ENCODE results near the gene INSM2.

The INSM2 gene

DNA sequence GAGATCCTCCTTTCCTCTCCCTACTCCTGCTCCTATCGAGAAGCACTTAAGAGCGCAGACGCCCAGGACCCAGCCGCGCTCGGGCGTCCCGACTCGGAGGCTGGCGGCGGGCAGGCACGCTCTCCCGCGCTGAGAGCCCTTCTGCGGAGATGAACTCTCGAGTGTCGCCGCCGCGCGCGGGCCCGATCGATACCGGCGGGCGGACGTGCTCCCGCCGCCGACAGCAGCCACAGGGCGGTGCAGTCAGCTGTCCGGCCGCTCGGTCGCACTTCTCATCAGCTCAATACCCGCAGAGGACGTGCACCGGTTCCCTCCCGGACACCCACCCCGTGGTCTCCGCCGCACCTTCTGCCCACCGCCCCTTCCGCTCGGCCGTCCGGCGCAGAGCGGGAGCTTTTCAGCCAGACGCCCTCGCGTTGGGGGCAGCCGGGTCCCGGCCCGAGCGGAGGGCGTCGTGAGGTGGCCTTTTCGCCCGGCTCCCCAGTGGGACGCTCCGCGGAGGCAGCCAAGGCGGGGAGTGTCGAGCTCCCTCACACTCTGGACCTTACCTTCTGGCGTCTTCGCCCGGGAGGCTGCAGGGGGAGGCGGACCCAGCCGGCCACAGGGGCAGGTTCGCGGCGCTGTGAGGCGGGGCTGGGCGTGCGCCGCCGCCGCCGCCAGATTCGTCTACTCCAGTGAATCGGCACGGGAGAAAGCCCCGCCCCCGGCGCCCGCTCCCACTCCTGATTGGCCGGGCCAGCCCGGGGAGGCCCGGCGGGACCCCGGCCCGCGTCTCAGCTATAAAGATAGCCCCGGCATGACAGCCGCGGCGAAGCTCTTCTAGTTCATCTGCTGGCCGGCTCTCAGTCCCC lies at the start of gene INSM2:
Gene INSM2 (plus strand): TSS at position 808 of the 851 bp plus-strand sequence. CDS start 89 bp downstream, outside the sequence.
- DNase-seq = peak; percentile 26

DNA sequence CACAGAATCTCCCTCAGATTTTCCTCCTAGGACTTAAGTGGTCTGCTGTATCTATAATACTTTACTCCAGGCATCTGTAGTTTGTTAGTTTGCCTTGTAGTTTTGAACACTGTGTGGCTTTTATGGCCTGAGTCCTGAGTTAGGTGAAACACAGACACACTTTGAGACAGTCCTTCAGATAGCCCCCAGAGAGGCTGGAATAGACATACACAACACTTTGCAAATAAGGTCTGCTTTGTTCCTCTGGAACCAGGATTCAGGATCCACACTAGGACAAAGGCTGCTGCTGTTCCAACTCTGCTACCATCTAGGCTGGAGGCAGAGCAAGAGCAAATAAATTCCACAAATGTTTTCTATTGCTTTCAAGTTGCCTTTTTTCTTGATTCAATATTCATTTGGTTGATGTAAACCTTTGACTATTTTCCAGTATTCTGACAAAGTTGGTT lies 41.4 kb upstream of the INSM2 start:
- no peak for DNase-seq

DNA sequence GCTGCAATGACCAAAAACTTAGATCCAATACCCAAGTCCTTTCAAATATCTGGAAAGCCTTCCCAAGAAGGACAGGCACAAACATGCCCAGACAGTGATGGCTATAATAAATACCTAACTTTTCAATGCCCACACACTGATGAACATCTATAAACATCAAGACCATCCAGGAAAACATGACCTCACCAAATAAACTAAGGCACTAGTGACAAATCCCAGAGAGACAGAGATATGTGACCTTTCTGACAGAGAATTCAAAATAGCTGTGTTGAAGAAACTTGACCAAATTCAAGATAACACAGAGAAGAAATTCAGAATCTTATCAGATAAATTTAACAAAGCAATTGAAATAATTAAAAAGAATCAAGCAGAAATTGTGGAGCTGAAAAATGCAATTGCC lies 38.7 kb upstream of the INSM2 start:
- DNase-seq = no peak

DNA sequence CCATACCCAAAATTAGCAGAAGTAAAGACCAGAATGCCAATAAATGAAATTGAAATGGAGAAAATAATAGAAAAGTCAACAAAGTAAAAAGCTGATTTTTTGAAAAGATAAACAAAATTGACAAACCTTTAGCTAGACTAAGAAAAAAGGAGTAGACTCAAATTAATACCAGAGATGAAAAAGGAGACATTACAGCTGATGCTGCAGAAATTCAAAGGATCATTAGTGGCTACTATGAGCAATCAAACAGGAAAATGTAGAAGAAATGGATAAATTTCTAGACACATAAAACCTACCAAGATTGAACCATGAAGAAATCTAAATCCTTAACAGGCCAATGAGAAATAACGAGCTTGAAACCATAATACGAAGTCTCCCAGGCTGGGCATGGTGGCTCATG lies 34.8 kb upstream of the INSM2 start:
- no peak for DNase-seq

GRCh38 chr14:35503646-35504045 lies 30.3 kb upstream of the INSM2 start:
- no peak for DNase-seq

GRCh38 chr14:35504260-35504659 lies 29.7 kb upstream of the INSM2 start:
- DNase-seq = no peak

DNA sequence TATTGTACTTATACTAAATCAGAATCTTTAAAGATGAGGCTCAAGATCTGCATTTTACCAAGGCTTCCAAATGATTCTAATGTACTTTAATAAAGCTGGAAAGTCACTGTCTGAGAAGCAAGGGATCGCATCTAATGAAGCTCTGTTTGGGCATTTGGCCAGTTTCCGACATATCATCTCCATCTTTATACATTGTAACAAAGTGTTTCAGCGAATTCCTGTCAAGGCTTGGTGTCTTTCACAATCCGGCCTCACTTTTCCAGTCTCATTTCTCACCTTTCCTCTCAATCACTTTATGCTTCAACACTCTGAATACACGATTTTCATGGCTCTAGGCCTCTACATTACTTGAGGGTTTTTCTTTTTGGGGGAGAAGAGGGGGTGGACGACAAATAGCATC lies 27.5 kb upstream of the INSM2 start:
- no peak for DNase-seq

DNA sequence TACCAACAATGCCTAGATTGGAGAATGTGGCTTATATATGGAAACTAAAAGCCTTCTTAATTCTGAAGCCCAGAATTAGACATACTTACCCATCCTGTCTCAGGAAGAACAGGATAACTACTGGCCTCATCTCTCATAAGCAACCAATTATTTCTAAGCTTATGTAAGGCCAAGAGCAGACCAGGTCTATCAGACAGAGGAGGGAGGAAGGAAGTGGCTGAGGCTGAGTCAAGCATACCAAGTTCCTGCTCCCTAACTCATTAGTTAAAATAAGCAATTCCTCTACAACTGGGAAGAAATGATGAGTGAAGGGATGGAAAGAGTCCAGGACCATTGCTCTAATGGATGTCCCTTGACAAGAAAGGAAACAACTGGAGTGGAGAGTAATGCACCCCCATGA lies 27.0 kb upstream of the INSM2 start:
- DNase-seq = no peak

DNA sequence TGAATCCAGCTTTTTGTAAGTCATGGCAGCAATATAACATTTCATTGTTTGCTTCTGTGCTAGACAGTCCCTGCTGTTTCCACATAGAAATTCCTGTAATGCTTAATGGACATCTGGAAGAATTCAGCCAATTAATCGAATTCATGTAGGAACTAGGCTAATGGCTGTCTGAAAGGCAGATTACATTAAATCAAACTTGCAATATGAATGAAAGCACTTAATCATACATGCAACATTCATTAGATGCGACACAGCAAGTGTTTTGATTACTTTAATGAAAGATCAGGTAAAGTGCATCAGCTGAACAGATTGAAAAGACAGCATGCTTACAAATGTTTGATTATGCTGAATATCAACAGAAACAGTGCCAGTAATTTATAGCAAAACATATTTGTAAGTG lies 24.1 kb upstream of the INSM2 start:
- DNase-seq = no peak

- DNase-seq = no peak
Observed at GRCh38 chr14:35512765-35513164, 21.2 kb upstream of the INSM2 start.

DNA sequence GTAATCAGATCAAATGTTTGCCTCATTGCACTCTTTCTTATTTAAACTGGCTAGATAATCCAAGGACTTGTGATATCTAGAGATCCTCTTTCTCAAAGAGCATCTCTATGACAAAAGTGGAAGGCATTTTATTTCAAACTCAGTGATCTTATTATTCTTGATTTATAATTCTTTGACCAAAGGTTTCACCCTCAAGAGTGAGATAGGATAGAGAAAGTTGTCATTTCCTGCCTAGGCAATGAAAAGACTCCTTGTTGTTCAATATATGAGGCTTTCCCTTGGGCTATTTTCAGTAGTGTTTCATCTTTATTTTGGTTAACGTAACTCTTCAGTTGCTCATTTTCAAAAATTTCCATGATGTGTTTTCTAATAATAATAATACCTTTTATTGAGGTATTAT lies 18.0 kb upstream of the INSM2 start:
- no peak for DNase-seq

DNA sequence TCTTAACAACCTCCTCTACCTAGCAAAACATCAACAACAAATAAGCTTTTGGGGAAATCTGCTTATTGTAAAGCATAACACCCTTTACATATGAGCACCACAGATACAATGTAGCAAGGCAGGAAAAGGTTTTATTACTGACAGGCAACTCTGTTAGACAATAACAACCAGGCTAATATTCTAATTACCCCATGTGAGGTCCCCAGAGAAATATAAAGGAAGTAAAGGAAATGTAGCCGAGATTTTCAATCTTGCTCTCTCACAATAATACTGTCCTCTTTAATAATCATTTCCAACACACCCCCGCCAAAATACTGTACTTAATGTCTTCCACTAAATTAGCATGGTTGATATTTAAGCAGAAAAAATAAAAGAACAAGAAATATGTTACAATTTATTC lies 14.0 kb upstream of the INSM2 start:
- no peak for DNase-seq

DNA sequence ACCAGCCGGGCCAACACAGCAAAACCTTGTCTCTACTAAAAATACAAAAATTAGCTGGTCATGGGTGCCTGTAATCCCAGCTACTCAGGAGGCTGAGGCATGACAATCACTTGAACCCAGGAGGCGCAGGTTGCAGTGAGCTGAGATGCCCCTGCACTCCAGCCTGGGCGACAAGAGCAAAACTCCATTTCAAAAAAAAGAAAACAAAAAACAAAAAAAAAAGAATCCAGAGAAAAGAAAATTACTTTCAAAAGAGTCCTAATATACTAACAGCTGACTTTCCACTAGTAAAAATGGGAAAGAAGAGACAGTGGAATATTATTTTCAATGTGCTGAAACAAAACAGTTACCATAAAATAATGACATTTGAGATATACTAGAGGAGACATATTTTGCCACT lies 8.3 kb upstream of the INSM2 start:
- no peak for DNase-seq

DNA sequence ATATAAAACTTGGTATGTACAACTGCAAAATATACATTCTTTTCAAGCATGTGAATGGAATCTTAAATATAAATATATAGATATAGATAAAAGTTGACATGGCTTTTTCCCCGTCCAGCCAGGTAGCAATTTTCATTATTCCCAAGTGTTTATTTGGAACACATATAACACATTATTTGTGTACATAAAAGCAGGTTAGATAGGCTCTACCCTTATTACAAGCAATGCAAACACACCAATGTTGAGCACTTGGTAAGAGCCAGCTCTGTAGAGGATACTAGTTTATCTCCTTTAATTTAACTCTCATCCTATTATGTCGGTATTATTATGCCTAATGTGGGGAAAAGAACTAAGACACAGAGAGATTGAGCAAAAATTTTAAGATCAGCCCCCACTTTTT lies 7.0 kb upstream of the INSM2 start:
- DNase-seq = no peak

DNA sequence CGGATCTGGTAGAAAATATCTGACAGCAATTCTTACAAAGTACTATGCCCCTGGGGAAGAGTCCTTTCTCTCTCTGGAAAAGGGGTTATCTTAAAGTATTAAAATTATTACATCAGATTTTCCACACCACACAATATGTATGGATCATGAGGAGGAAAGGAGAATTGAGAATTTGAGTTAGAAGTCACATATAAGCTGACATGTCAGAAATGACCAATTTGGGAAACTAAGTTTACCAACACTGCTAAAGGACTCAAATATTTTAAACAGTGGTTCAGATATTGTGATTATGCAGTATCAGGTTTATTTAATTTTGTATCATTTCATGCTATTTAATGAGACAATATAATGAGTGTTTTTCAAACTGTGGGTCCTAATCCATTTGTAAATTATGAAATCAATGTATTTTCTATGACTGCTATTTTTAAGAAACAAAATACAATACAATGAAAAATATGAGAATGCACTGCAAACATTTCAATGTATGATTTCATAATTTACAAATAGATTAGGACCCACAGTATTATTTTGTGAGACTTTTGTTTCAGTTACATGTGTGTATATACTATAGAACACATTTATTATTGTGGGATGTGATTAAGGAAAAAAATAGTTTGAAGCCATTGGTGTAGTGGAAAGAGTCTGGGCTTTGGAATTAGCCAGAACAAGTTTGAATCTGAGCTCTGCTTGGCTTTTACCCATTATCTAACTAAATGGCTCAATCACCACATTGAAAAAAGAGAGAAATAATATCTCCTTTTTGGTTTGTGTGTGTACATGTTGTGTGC lies 1.8 kb upstream of the INSM2 start:
- no peak for DNase-seq

GRCh38 chr14:35532783-35533356 lies 1.1 kb upstream of the INSM2 start:
- DNase-seq = no peak

GRCh38 chr14:35534208-35534872 lies 376 bp downstream of the INSM2 start:
- DNase-seq = no peak

GRCh38 chr14:35534873-35535482 lies 1.0 kb downstream of the INSM2 start:
- peak; percentile 54 for DNase-seq

- DNase-seq = no peak
Observed at GRCh38 chr14:35535483-35536112, 1.6 kb downstream of the INSM2 start.

DNA sequence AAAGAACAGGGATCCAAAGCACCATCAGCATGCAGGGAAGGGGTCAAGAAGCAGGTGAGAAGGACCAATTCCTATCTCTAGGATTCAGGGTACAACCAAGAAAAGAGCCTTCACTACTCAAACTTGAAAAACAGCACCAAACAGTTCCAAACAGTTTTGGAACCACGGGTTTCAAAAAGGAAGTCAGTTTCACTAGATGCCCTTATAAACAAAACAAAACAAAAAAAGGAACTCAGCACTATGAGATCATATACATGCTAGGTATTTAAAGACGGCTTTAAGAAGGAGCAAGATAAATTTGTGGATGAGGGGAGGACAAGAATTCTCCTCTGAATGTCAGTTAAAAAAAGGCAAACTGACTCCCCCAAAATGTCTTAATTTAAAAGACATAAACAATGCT lies 6.0 kb downstream of the INSM2 start:
- no peak for DNase-seq

DNA sequence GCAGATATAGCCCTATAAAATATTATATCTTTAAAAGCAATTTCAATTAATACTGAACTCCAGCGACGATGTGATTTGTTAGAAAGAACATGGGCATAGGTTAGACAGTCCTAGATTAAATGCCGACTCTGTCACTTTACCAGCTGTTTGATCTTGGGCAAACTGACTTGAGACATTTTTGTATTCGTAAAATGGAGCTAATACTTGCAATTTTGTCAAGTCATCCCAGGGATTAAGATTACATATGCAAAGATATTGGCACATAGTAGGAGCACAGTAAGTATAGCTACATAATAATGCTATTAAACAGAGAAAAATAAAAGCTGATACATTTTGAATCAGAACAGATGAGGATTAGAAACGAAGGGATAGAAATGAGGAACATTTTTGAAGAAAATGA lies 9.0 kb downstream of the INSM2 start:
- DNase-seq = no peak

GRCh38 chr14:35549551-35549950 lies 15.6 kb downstream of the INSM2 start:
- DNase-seq = no peak
